ENCODE results near the gene UMODL1. TPM values are rescaled to one million over a fixed set of nuclear protein-coding genes. Genes with fewer than 3 reads are reported as not detected.

The UMODL1 gene
- total and polyA plus RNA-seq, 2 experiments from 2014 or later, result 0.15 to 0.47 TPM

DNA sequence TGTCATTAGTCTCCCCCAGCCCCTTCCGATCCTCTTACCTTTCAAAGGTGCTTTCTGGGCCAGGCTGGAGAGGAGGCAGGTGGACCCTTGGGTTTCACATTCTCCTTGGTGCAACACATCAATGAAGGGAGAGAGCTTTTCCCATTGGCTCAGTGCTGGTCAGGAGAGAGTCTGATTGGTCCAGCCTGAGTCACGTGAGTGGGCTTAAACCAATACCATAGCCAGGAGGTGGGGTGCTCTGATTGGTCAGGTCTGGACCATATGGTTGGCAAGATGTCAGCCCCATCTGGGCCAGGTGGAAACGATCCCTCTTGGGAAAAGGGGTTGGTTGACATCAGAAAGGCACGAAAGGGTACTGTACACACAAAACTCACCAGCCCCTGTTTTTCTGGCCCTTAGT, 103.1 kb downstream of the UMODL1 start:
- TF ChIP-seq EZH2phosphoT487 (IDR thresholded peaks at IDR 0.05; ENCODE audit: low read depth, severe bottlenecking, unreplicated experiment) (no peak), EZH2 (IDR thresholded peaks at IDR 0.05; ENCODE audit: borderline replicate concordance) (no peak), CTCF (IDR thresholded peaks at IDR 0.05; ENCODE audit: poor library complexity) (no peak)

GRCh38 chr21:42175110-42175710, 104.1 kb downstream of the UMODL1 start:
- Histone ChIP-seq H3K9me2 (replicated peaks; ENCODE audit: insufficient read depth) (no peaks in the 10 kb centered on the region), H4K20me1 (ENCODE audit: insufficient read depth, poor library complexity, severe bottlenecking) (no peaks in the 10 kb centered on the region), H3K36me3 (replicated peaks; ENCODE audit: insufficient read depth, low read depth) (no peaks in the 10 kb centered on the region), H2AFZ (no peak overlapping the region), H3K27ac (no peak overlapping the region), H3K4me1 (ENCODE audit: insufficient read depth) (no peaks in the 10 kb centered on the region), H3K4me3 (no peak overlapping the region), H3K9me3 (ENCODE audit: low read depth) (no peaks in the 10 kb centered on the region), H3K27me3 (no peaks in the 10 kb centered on the region), H3K79me2 (no peaks in the 10 kb centered on the region), H3K4me2 (no peak overlapping the region)
- WGBS (ENCODE audit: low lambda C conversion rate, missing lambda C conversion rate), result 87% methylated on average over 5 of the region's 6 CpGs
- DNase-seq (ENCODE audit: low spot score), result no peak
- no peak for TF ChIP-seq EZH2phosphoT487 (IDR thresholded peaks at IDR 0.05; ENCODE audit: low read depth, severe bottlenecking, unreplicated experiment)
- no peak for TF ChIP-seq CTCF (IDR thresholded peaks at IDR 0.05; ENCODE audit: poor library complexity)
- TF ChIP-seq EZH2 (IDR thresholded peaks at IDR 0.05; ENCODE audit: borderline replicate concordance), result no peak

More for the DNA sequence above, 103.1 kb downstream of the UMODL1 start:
- H3K4me3 ChIP-seq, result no peak overlapping the region
- no peak overlapping the region for H3K4me2 ChIP-seq
- no peaks in the 10 kb centered on the region for H4K20me1 ChIP-seq (ENCODE audit: insufficient read depth, poor library complexity, severe bottlenecking)
- no peaks in the 10 kb centered on the region for H3K9me3 ChIP-seq (ENCODE audit: low read depth)
- H3K36me3 ChIP-seq (replicated peaks; ENCODE audit: insufficient read depth, low read depth), result no peaks in the 10 kb centered on the region
- H3K27me3 ChIP-seq, result no peaks in the 10 kb centered on the region
- no peak overlapping the region for H2AFZ ChIP-seq
- WGBS (ENCODE audit: low lambda C conversion rate, missing lambda C conversion rate), result 92% methylated on average over 4 of the region's 4 CpGs
- no peaks in the 10 kb centered on the region for H3K4me1 ChIP-seq (ENCODE audit: insufficient read depth)
- H3K79me2 ChIP-seq, result no peaks in the 10 kb centered on the region
- DNase-seq (ENCODE audit: low spot score), result no peak
- H3K9me2 ChIP-seq (replicated peaks; ENCODE audit: insufficient read depth), result no peaks in the 10 kb centered on the region
- H3K27ac ChIP-seq, result no peak overlapping the region

DNA sequence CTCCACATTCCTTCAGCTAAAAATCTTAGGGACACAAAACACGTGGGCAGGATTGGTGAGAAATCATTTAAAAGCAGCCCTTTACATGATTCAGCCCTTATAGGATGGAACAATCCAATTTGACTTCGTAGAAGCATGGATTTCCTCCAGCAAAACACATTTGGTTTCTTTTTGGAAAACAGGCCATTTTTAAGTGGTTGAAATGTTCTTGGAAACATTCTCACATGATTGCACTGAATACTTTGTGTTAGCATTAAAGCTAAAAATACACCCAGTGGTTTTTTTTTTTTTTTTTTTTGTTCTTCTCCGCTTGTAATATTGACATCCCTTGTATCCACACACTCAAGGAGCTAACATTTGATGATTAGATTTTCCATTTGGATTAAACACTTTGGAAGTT, 105.7 kb downstream of the UMODL1 start:
- no peak overlapping the region for H2AFZ ChIP-seq
- TF ChIP-seq EZH2 (IDR thresholded peaks at IDR 0.05; ENCODE audit: borderline replicate concordance), result no peak
- TF ChIP-seq EZH2phosphoT487 (IDR thresholded peaks at IDR 0.05; ENCODE audit: low read depth, severe bottlenecking, unreplicated experiment), result no peak
- no peak for TF ChIP-seq CTCF (IDR thresholded peaks at IDR 0.05; ENCODE audit: poor library complexity)

More for the DNA sequence above, 105.7 kb downstream of the UMODL1 start:
- Histone ChIP-seq H3K27ac (no peak overlapping the region), H3K9me3 (ENCODE audit: low read depth) (no peaks in the 10 kb centered on the region), H4K20me1 (ENCODE audit: insufficient read depth, poor library complexity, severe bottlenecking) (no peaks in the 10 kb centered on the region), H3K36me3 (replicated peaks; ENCODE audit: insufficient read depth, low read depth) (no peaks in the 10 kb centered on the region), H3K4me1 (ENCODE audit: insufficient read depth) (no peaks in the 10 kb centered on the region), H3K79me2 (no peaks in the 10 kb centered on the region), H3K27me3 (no peaks in the 10 kb centered on the region), H3K9me2 (replicated peaks; ENCODE audit: insufficient read depth) (no peaks in the 10 kb centered on the region), H3K4me3 (no peak overlapping the region), H3K4me2 (no peak overlapping the region)
- WGBS (ENCODE audit: low lambda C conversion rate, missing lambda C conversion rate), result 81% methylated on average over 3 of the region's 3 CpGs
- no peak for DNase-seq (ENCODE audit: low spot score)
